ENCODE data around the gene CNTRL.
"Not testable (repeated sequence)": the region's sequence is repeated elsewhere in the genome, so short reads cannot be mapped to it uniquely, and the experiment has no call there.

CNTRL gene

GRCh38 chr9:121095057-121095456 is 20.3 kb downstream of the CNTRL start:
- H3K4me1 ChIP-seq (ENCODE audit: control insufficient read depth in 1 of 2, insufficient read depth in 1 of 2, low read depth in 1 of 2, low read length in 1 of 2): no peaks in the 10 kb centered on the region
- H3K4me3 ChIP-seq (ENCODE audit: low read depth in 1 of 2, low read length in 1 of 2): no peak overlapping the region
- no peaks in the 10 kb centered on the region for H3K9me3 ChIP-seq
- H3K36me3 ChIP-seq: peaks cover 59% of the 10 kb centered on the region
- TF ChIP-seq, protein P1, sequence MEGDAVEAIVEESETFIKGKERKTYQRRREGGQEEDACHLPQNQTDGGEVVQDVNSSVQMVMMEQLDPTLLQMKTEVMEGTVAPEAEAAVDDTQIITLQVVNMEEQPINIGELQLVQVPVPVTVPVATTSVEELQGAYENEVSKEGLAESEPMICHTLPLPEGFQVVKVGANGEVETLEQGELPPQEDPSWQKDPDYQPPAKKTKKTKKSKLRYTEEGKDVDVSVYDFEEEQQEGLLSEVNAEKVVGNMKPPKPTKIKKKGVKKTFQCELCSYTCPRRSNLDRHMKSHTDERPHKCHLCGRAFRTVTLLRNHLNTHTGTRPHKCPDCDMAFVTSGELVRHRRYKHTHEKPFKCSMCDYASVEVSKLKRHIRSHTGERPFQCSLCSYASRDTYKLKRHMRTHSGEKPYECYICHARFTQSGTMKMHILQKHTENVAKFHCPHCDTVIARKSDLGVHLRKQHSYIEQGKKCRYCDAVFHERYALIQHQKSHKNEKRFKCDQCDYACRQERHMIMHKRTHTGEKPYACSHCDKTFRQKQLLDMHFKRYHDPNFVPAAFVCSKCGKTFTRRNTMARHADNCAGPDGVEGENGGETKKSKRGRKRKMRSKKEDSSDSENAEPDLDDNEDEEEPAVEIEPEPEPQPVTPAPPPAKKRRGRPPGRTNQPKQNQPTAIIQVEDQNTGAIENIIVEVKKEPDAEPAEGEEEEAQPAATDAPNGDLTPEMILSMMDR (IDR thresholded peaks at IDR 0.05): no peak
- H3K27me3 ChIP-seq: no peaks in the 10 kb centered on the region
- no peak overlapping the region for H3K27ac ChIP-seq

- peaks cover 36% of the 10 kb centered on the region for H3K36me3 ChIP-seq
- no peak overlapping the region for H3K4me3 ChIP-seq (ENCODE audit: low read depth in 1 of 2, low read length in 1 of 2)
- no peaks in the 10 kb centered on the region for H3K4me1 ChIP-seq (ENCODE audit: control insufficient read depth in 1 of 2, insufficient read depth in 1 of 2, low read depth in 1 of 2, low read length in 1 of 2)
- no peaks in the 10 kb centered on the region for H3K27me3 ChIP-seq
- H3K27ac ChIP-seq: no peak overlapping the region
- no peaks in the 10 kb centered on the region for H3K9me3 ChIP-seq
- TF ChIP-seq, protein P1 (IDR thresholded peaks at IDR 0.05): no peak
Measured at GRCh38 chr9:121098567-121099198, 23.9 kb downstream of the CNTRL start.

GRCh38 chr9:121104054-121104453 is 29.3 kb downstream of the CNTRL start:
- not testable (repeated sequence) for H3K27ac ChIP-seq; H3K9me3 ChIP-seq; H3K4me3 ChIP-seq (ENCODE audit: low read depth in 1 of 2, low read length in 1 of 2); H3K27me3 ChIP-seq; H3K36me3 ChIP-seq
- H3K4me1 ChIP-seq (ENCODE audit: control insufficient read depth in 1 of 2, insufficient read depth in 1 of 2, low read depth in 1 of 2, low read length in 1 of 2): peaks cover 40 to 44% of the 10 kb centered on the region in 2 experiments

GRCh38 chr9:121105531-121105930 is 30.8 kb downstream of the CNTRL start:
- Histone ChIP-seq H3K9me3 (no peaks in the 10 kb centered on the region), H3K27me3 (no peaks in the 10 kb centered on the region), H3K36me3 (no peaks in the 10 kb centered on the region), H3K4me3 (ENCODE audit: low read depth in 1 of 2, low read length in 1 of 2) (no peak overlapping the region), H3K27ac (peak overlapping the region; percentile 67), H3K4me1 (ENCODE audit: control insufficient read depth in 1 of 2, insufficient read depth in 1 of 2, low read depth in 1 of 2, low read length in 1 of 2) (peaks cover 40 to 52% of the 10 kb centered on the region in 2 experiments)
- TF ChIP-seq, protein P1 (IDR thresholded peaks at IDR 0.05): no peak

- TF ChIP-seq, protein P1 (IDR thresholded peaks at IDR 0.05): peak; percentile 35
- H3K27ac ChIP-seq: peak overlapping the region; percentile 67
- H3K9me3 ChIP-seq: no peaks in the 10 kb centered on the region
- H3K27me3 ChIP-seq: no peaks in the 10 kb centered on the region
- H3K4me3 ChIP-seq (ENCODE audit: low read depth in 1 of 2, low read length in 1 of 2): no peak overlapping the region
- no peaks in the 10 kb centered on the region for H3K36me3 ChIP-seq
- H3K4me1 ChIP-seq (ENCODE audit: control insufficient read depth in 1 of 2, insufficient read depth in 1 of 2, low read depth in 1 of 2, low read length in 1 of 2): peaks cover 40 to 56% of the 10 kb centered on the region in 2 experiments
Measured at GRCh38 chr9:121107029-121107428, 32.3 kb downstream of the CNTRL start.

- Histone ChIP-seq H3K4me3 (ENCODE audit: low read depth in 1 of 2, low read length in 1 of 2) (no peak overlapping the region), H3K9me3 (no peaks in the 10 kb centered on the region), H3K36me3 (no peaks in the 10 kb centered on the region), H3K27ac (peak overlapping the region; percentile 46), H3K27me3 (no peaks in the 10 kb centered on the region), H3K4me1 (ENCODE audit: control insufficient read depth in 1 of 2, insufficient read depth in 1 of 2, low read depth in 1 of 2, low read length in 1 of 2) (peaks cover 40 to 56% of the 10 kb centered on the region in 2 experiments)
- TF ChIP-seq, protein P1 (IDR thresholded peaks at IDR 0.05): no peak
Measured at GRCh38 chr9:121107881-121108280, 33.1 kb downstream of the CNTRL start.
